Tibial artery (tissue), 4 donors: ENCODE measurements around the gene KCNN2.

ENCODE experiments used
- DNase-seq, 2 donors: peaks; one replicate each; pipeline ENCODE4 v3.0.0-alpha.2; 2019
- H3K27ac ChIP-seq, 2 donors: fragments of 200-600 bp; sonication (generic) in 1 of 2; 1 replicate in 1 of 2; 2 replicates in 1 of 2; pipeline ENCODE4 v1.5.1; 2018 to 2019; ENCODE audit warnings: mild to moderate bottlenecking in 1 of 2
- H3K27me3 ChIP-seq, 2 donors: fragments of 200-600 bp; sonication (generic) in 1 of 2; one replicate each; pipeline versions ENCODE4 v1.5.1 to v1.6.0; 2016 to 2019
- H3K36me3 ChIP-seq, 3 donors: fragments of 200-600 bp; sonication (generic) in 2 of 3; one replicate each; pipeline ENCODE4 v1.5.1; 2016 to 2019; ENCODE audit warnings: mild to moderate bottlenecking in 2 of 3
- H3K4me1 ChIP-seq, 4 donors: fragments of 200-600 bp; sonication (generic) in 2 of 4; 1 replicate in 3 of 4; 2 replicates in 1 of 4; pipeline ENCODE4 v1.5.1; 2016 to 2019
- H3K4me3 ChIP-seq, 2 donors: fragments of 200-600 bp; sonication (generic) in 1 of 2; 1 replicate in 1 of 2; 2 replicates in 1 of 2; pipeline ENCODE4 v1.5.1; 2018 to 2019; ENCODE audit warnings: mild to moderate bottlenecking in 2 of 2
- H3K9me3 ChIP-seq, 3 donors: fragments of 200-600 bp; sonication (generic) in 1 of 3; one replicate each; pipeline ENCODE4 v1.5.1; 2016 to 2019
- intact Hi-C: fragments of 100-400 bp; cut with DNase I; formaldehyde crosslinking; loops from one replicate; pipeline ENCODE4 v1.15.0; 2023; ENCODE audit warnings: low total_unique reads
- TF ChIP-seq, protein P1 (sequence below), 2 experiments: fragments of 200-600 bp in 1 of 2; fragments of 450-650 bp in 1 of 2; IDR thresholded peaks; one replicate each; pipeline ENCODE4 v1.5.1; 2017 to 2019; ENCODE audit warnings: antibody characterized with exemption in 2 of 2, mild to moderate bottlenecking in 1 of 2, moderate library complexity in 1 of 2

The KCNN2 gene

DNA sequence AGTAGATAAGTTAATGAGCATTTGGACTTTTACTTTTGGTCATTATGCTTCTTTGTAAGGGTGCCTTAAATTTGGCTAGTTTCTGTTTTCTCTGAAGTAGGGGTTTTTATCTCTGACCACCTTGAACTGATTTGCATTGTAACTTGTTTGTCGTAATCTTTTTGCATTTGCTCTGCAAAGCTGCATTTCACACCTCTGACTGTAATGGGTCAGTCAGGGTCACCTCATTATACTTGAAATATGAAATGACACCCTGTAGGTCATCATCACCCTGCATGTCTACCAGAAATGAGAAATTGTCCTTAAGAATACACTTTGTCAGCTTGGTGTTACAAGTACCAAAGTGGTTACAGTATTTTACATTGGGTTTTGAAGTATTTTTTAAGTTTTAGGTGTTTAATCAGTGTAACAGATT, 74.0 kb downstream of the KCNN2 start:
- intact Hi-C loops, result no loop called here
- Histone ChIP-seq H3K36me3 (no peaks in the 10 kb centered on the region), H3K4me3 (no peak overlapping the region), H3K9me3 (no peaks in the 10 kb centered on the region), H3K27me3 (peaks cover 0 to 4% of the 10 kb centered on the region in 2 donors), H3K27ac (no peak overlapping the region), H3K4me1 (no peaks in the 10 kb centered on the region)
- no peak for DNase-seq
- TF ChIP-seq, protein P1, sequence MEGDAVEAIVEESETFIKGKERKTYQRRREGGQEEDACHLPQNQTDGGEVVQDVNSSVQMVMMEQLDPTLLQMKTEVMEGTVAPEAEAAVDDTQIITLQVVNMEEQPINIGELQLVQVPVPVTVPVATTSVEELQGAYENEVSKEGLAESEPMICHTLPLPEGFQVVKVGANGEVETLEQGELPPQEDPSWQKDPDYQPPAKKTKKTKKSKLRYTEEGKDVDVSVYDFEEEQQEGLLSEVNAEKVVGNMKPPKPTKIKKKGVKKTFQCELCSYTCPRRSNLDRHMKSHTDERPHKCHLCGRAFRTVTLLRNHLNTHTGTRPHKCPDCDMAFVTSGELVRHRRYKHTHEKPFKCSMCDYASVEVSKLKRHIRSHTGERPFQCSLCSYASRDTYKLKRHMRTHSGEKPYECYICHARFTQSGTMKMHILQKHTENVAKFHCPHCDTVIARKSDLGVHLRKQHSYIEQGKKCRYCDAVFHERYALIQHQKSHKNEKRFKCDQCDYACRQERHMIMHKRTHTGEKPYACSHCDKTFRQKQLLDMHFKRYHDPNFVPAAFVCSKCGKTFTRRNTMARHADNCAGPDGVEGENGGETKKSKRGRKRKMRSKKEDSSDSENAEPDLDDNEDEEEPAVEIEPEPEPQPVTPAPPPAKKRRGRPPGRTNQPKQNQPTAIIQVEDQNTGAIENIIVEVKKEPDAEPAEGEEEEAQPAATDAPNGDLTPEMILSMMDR (IDR thresholded peaks at IDR 0.05), result no peak

DNA sequence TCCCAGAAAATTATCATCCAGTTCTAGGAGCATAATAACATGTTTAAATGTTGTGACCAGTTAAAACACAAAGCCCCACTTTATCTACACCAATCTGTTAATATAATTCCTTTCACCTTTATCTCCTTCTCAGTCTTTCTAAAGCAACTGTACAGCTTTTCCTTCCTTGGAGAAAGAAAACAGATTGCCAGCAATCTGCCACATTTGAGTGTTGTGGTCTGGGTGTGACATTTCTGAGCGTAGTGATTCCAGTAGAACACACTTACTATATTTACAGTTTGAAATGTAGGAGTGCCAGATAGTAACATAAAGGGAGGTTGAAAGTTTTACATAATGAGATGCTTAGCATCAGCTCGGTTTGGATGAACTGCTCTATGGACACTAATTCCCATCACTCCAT, 76.1 kb downstream of the KCNN2 start:
- no peaks in the 10 kb centered on the region for H3K36me3 ChIP-seq
- H3K9me3 ChIP-seq, result no peaks in the 10 kb centered on the region
- DNase-seq, result no peak
- intact Hi-C loops, result no loop called here
- H3K4me1 ChIP-seq, result no peaks in the 10 kb centered on the region
- H3K4me3 ChIP-seq, result no peak overlapping the region
- H3K27ac ChIP-seq, result no peak overlapping the region
- H3K27me3 ChIP-seq, result peaks cover 0 to 4% of the 10 kb centered on the region in 2 donors
- TF ChIP-seq, protein P1 (IDR thresholded peaks at IDR 0.05), result no peak

DNA sequence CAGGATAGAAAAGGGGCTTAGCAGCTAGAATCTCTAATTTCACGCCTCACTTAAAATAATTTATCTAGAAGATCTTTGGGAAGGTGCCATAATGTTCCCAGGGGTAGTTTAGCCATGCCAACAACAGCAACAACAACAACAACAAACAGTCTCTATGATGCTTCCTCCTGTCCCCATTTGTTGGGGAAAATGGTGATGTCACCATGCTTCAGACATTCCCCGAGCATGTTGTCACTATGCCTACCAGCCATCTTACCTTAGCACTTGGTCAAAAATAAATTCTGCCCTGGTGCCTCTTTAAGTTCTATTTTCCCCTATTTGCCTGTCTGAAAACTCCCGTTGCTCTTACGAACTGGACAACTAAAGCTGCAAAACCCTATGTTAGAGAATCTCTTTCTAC, 76.6 kb downstream of the KCNN2 start:
- no peaks in the 10 kb centered on the region for H3K9me3 ChIP-seq
- no peak overlapping the region for H3K27ac ChIP-seq
- no peaks in the 10 kb centered on the region for H3K4me1 ChIP-seq
- TF ChIP-seq, protein P1 (IDR thresholded peaks at IDR 0.05), result no peak
- intact Hi-C loops, result no loop called here
- peaks cover 0 to 4% of the 10 kb centered on the region in 2 donors for H3K27me3 ChIP-seq
- H3K4me3 ChIP-seq, result no peak overlapping the region
- H3K36me3 ChIP-seq, result no peaks in the 10 kb centered on the region
- no peak for DNase-seq

DNA sequence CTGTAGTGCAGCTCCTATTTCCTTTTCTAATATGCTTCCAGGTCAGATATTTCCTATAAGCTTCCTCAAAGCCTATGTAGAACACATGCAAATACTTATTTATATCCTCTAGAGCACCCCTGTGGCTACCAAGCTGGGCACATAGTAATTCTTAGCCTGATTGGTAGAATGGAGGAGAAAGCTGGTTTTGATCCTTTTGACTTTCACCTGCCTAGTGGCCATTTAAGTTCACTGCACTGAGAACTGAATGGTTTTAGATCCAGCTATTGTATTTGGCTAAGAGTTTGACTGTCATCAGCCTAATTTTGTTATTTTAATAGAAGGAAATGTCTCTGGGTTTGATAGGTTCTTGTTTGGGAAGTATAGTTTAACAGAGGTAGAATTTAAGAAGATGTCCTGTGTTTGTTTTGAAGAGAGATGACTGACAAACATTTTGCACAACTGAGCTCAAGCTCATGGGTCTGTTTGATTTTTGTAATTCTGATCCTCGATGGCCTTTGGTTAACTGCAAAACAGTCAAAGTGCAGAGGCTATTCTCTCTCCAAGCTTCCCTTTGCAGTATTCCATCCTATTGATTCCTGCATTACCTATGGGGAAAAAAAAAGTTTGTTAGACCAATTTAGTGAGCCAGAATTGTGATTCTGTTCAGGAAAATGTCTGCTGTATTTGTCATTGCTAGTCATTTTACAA, 85.4 kb downstream of the KCNN2 start:
- no peaks in the 10 kb centered on the region for H3K36me3 ChIP-seq
- no peaks in the 10 kb centered on the region for H3K9me3 ChIP-seq
- H3K27me3 ChIP-seq, result no peaks in the 10 kb centered on the region
- H3K4me1 ChIP-seq, result peaks cover 0 to 6% (median 6%) of the 10 kb centered on the region in 4 donors
- DNase-seq, result no peak
- H3K4me3 ChIP-seq, result no peak overlapping the region
- H3K27ac ChIP-seq, result no peak overlapping the region
- intact Hi-C loops, result loop anchor here (10.0 kb wide), 1 partner anchor 642 kb away; no protein-coding TSS in a partner anchor
- TF ChIP-seq, protein P1 (IDR thresholded peaks at IDR 0.05), result no peak

DNA sequence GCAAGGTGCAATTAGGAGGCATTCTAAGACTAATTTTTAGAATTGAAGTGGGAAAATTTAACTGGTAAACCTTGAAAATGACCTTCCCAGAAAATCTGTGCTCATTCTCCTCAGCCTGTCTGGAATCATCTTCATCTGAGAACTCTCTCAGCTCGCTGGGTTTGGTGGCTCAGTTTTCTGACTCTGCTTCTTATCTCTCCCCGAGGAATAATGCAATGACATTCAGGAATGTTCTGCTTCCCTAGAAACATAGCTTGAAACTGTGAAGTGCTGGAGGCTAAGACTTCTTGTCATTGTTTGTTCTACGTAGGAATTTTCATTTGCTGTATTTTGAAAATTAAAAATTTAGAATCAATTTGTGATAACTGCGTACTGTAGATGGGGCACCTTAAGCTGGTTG, 86.6 kb downstream of the KCNN2 start:
- intact Hi-C loops, result loop anchor here (2.0 to 10.0 kb wide), 3 partner anchors 644 to 838 kb away; no protein-coding TSS in a partner anchor

More for the DNA sequence above, 86.6 kb downstream of the KCNN2 start:
- H3K4me3 ChIP-seq, result no peak overlapping the region
- TF ChIP-seq, protein P1 (IDR thresholded peaks at IDR 0.05), result no peak
- H3K27me3 ChIP-seq, result no peaks in the 10 kb centered on the region
- H3K9me3 ChIP-seq, result no peaks in the 10 kb centered on the region
- H3K27ac ChIP-seq, result no peak overlapping the region
- DNase-seq, result no peak
- no peaks in the 10 kb centered on the region for H3K36me3 ChIP-seq
- peaks cover 0 to 6% (median 6%) of the 10 kb centered on the region in 4 donors for H3K4me1 ChIP-seq
